B cell (primary cell): ENCODE results near the gene TAX1BP1. TPM values are rescaled to one million over a fixed set of nuclear protein-coding genes. Genes with fewer than 3 reads are reported as not detected.

Source experiments
- ATAC-seq: fragments of 200-7000 bp; cut with Tn5 transposase; one replicate; pipeline ENCODE4 v1.10.0; 2021; ENCODE audit warnings: low read depth, mild to moderate bottlenecking, moderate number of reproducible peaks, moderate library complexity
- CTCF ChIA-PET: fragments of 350-600 bp; sonication (Branson Sonifier 250); formaldehyde crosslinking; loops from one replicate; lab custom pipeline; 2021; ENCODE audit warnings: antibody characterized with exemption, inconsistent platforms; lab: Charles Lee
- POLR2A ChIA-PET: fragments of 350-600 bp; sonication (Branson Sonifier 250); formaldehyde crosslinking; loops from one replicate; lab custom pipeline; 2021; ENCODE audit warnings: antibody characterized with exemption; lab: Charles Lee
- DNase-seq: peaks from one replicate; pipeline ENCODE4 v3.0.0; 2013
- H2AFZ ChIP-seq: 2 replicates; pipeline ENCODE4 v1.6.1; 2012; ENCODE audit warnings: mild to moderate bottlenecking, low read depth, low read length; ENCODE audit not compliant: insufficient read depth, poor library complexity, severe bottlenecking
- H3K27ac ChIP-seq, 2 donors: 1 replicate in 1 of 2; 2 replicates in 1 of 2; pipeline ENCODE4 v1.5.1; 2012 to 2013; ENCODE audit warnings: low read length in 2 of 2, mild to moderate bottlenecking in 2 of 2, moderate library complexity in 1 of 2
- H3K27me3 ChIP-seq, 4 experiments: fragments of 200-600 bp in 1 of 4; sonication (generic) in 1 of 4; replicated peaks in 1 of 4; 1 replicate in 2 of 4; 2 replicates in 2 of 4; pipeline versions ENCODE4 v1.6.1 to v1.7.0; 2013 to 2016; ENCODE audit warnings: low read length in 3 of 4, mild to moderate bottlenecking in 2 of 4, mixed read lengths in 1 of 4, moderate library complexity in 1 of 4; ENCODE audit not compliant: insufficient read depth in 4 of 4, control insufficient read depth in 3 of 4; ENCODE audit errors: control extremely low read depth in 1 of 4
- H3K36me3 ChIP-seq, 2 experiments: replicated peaks in 1 of 2; 1 replicate in 1 of 2; 2 replicates in 1 of 2; pipeline versions ENCODE4 v1.6.1 to v1.7.1; 2013; ENCODE audit warnings: low read length in 1 of 2; ENCODE audit not compliant: insufficient read depth in 2 of 2, control insufficient read depth in 1 of 2; ENCODE audit errors: control extremely low read depth in 1 of 2, extremely low read depth in 1 of 2
- H3K4me1 ChIP-seq, 2 donors: fragments of 200-600 bp in 1 of 2; sonication (generic) in 1 of 2; 1 replicate in 1 of 2; 2 replicates in 1 of 2; pipeline versions ENCODE4 v1.5.1 to v1.6.1; 2013 to 2017; ENCODE audit warnings: low read length in 2 of 2; ENCODE audit not compliant: control insufficient read depth in 2 of 2, insufficient read depth in 2 of 2
- H3K4me2 ChIP-seq: replicated peaks from 2 replicates; pipeline ENCODE3; 2012; ENCODE audit warnings: mild to moderate bottlenecking, low read depth, low read length; ENCODE audit not compliant: poor library complexity, severe bottlenecking
- H3K4me3 ChIP-seq, 5 experiments: fragments of 200-600 bp in 1 of 5; sonication (generic) in 1 of 5; 1 replicate in 3 of 5; 2 replicates in 2 of 5; pipeline versions ENCODE4 v1.5.1 to v1.7.0; 2011 to 2016; ENCODE audit warnings: low read length in 4 of 5, mild to moderate bottlenecking in 4 of 5, low read depth in 2 of 5, control low read depth in 1 of 5, moderate library complexity in 1 of 5; ENCODE audit not compliant: insufficient read depth in 1 of 5; ENCODE audit errors: control extremely low read depth in 1 of 5, extremely low read depth in 1 of 5
- H3K79me2 ChIP-seq: fragments of 200-600 bp; sonication (generic); one replicate; pipeline ENCODE4 v1.6.0; 2016; ENCODE audit warnings: low read length; ENCODE audit not compliant: control insufficient read depth, insufficient read depth
- H3K9ac ChIP-seq: fragments of 200-600 bp; sonication (generic); 2 replicates; pipeline ENCODE4 v1.6.1; 2017; ENCODE audit warnings: mild to moderate bottlenecking, low read length, moderate library complexity
- H3K9me3 ChIP-seq, 3 donors: one replicate each; pipeline versions ENCODE4 v1.6.1 to v1.7.1; 2013; ENCODE audit warnings: low read length in 2 of 3; ENCODE audit not compliant: control insufficient read depth in 2 of 3, insufficient read depth in 1 of 3; ENCODE audit errors: control extremely low read depth in 1 of 3
- H4K20me1 ChIP-seq: 2 replicates; pipeline ENCODE4 v1.6.0; 2012; ENCODE audit warnings: mild to moderate bottlenecking, low read length; ENCODE audit not compliant: insufficient read depth, control insufficient read depth, poor library complexity, severe bottlenecking
- H3K27ac Mint-ChIP-seq: one replicate; pipeline ENCODE4 v1.8.0; 2021; ENCODE audit warnings: mixed read lengths
- H3K27me3 Mint-ChIP-seq: one replicate; pipeline ENCODE4 v1.8.0; 2021; ENCODE audit warnings: mixed read lengths
- H3K4me1 Mint-ChIP-seq: one replicate; pipeline ENCODE4 v1.8.0; 2021; ENCODE audit warnings: mixed read lengths
- H3K4me3 Mint-ChIP-seq: one replicate; pipeline ENCODE4 v1.8.0; 2021; ENCODE audit warnings: mixed read lengths
- H3K9me3 Mint-ChIP-seq: one replicate; pipeline ENCODE4 v1.8.0; 2022; ENCODE audit warnings: mixed read lengths; ENCODE audit not compliant: insufficient read depth
- EZH2 ChIP-seq: IDR thresholded peaks from 2 replicates; pipeline ENCODE4 v1.6.1; 2012; ENCODE audit warnings: borderline replicate concordance, low read depth, mild to moderate bottlenecking, moderate library complexity, low read length; ENCODE audit not compliant: insufficient read depth, poor library complexity, severe bottlenecking
- WGBS: methylation state at CpG from one replicate; pipeline ENCODE4 v1.1.5; 2013; ENCODE audit warnings: missing lambda C conversion rate; ENCODE audit not compliant: insufficient coverage; 5-methylcytosine and 5-hydroxymethylcytosine counted together
- intact Hi-C: fragments of 100-400 bp; cut with micrococcal nuclease; formaldehyde crosslinking; loops from one replicate; pipeline ENCODE4 v1.10.0; 2022
- polyA plus RNA-seq: library from polyadenylated mRNA; depleted of rRNA; stranded (reverse); fragments of >200 nt; gene quantifications from 2 replicates; pipeline ENCODE4 v1.2.3, GENCODE V29; 2012
- total RNA-seq, 2 donors: library from RNA; stranded (reverse); fragments of 120-200 nt in 1 of 2; gene quantifications; 1 replicate in 1 of 2; 2 replicates in 1 of 2; pipeline versions ENCODE4 v1.2.3 to v1.2.4, GENCODE V29; 2013 to 2022
- TF ChIP-seq, protein P1 (sequence below): fragments of 200-600 bp; IDR thresholded peaks from one replicate; pipeline ENCODE4 v1.8.0; 2022; ENCODE audit warnings: antibody characterized with exemption, mild to moderate bottlenecking

Gene TAX1BP1
- total and polyA plus RNA-seq, 2 donors (not counting 1 experiment from before 2014, with no cell fraction given), result 43.1 to 104 TPM

DNA sequence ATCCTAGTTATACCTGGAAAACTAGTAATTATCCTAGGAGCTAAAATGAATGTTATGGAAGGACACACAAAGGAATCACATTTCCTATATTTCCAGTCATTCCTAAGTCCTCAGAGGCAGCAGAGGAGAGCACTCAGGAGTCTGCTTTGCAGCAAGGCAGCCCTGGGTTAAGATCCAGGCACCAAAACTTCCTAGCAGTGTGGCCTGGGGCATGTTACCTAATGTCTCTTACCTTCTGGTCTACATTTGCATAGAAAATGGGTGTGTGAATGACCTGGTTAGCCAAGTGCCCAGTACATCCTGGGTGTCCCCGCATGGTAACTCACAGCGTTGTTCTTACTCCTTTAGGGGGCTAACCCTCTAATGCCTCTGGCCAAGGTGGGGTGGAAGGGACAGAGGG is 135.9 kb downstream of the TAX1BP1 start:
- Mint-ChIP-seq H3K4me1 (peaks cover 4% of the 10 kb centered on the region), H3K27ac (no peak overlapping the region), H3K9me3 (no peaks in the 10 kb centered on the region), H3K27me3 (no peaks in the 10 kb centered on the region), H3K4me3 (no peak overlapping the region)
- no peaks in the 10 kb centered on the region for H3K27me3 ChIP-seq
- H3K4me2 ChIP-seq, result no peak overlapping the region
- ChIA-PET CTCF (no interaction called here), POLR2A (no interaction called here)
- H3K36me3 ChIP-seq, result peaks cover 0 to 17% of the 10 kb centered on the region in 2 experiments
- no peak overlapping the region for H3K27ac ChIP-seq
- ATAC-seq, result no peak
- H3K9me3 ChIP-seq, result no peaks in the 10 kb centered on the region
- DNase-seq, result no peak
- H3K4me3 ChIP-seq, result no peak overlapping the region
- H4K20me1 ChIP-seq, result peaks cover 60% of the 10 kb centered on the region
- H3K9ac ChIP-seq, result no peak overlapping the region
- TF ChIP-seq, protein P1, sequence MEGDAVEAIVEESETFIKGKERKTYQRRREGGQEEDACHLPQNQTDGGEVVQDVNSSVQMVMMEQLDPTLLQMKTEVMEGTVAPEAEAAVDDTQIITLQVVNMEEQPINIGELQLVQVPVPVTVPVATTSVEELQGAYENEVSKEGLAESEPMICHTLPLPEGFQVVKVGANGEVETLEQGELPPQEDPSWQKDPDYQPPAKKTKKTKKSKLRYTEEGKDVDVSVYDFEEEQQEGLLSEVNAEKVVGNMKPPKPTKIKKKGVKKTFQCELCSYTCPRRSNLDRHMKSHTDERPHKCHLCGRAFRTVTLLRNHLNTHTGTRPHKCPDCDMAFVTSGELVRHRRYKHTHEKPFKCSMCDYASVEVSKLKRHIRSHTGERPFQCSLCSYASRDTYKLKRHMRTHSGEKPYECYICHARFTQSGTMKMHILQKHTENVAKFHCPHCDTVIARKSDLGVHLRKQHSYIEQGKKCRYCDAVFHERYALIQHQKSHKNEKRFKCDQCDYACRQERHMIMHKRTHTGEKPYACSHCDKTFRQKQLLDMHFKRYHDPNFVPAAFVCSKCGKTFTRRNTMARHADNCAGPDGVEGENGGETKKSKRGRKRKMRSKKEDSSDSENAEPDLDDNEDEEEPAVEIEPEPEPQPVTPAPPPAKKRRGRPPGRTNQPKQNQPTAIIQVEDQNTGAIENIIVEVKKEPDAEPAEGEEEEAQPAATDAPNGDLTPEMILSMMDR, result no peak
- TF ChIP-seq EZH2, result no peak
- no peak overlapping the region for H2AFZ ChIP-seq
- no peaks in the 10 kb centered on the region for H3K4me1 ChIP-seq
- peaks cover 16% of the 10 kb centered on the region for H3K79me2 ChIP-seq
- WGBS, result 100% methylated on average over 1 of the region's 2 CpGs
- intact Hi-C loops, result no loop called here

DNA sequence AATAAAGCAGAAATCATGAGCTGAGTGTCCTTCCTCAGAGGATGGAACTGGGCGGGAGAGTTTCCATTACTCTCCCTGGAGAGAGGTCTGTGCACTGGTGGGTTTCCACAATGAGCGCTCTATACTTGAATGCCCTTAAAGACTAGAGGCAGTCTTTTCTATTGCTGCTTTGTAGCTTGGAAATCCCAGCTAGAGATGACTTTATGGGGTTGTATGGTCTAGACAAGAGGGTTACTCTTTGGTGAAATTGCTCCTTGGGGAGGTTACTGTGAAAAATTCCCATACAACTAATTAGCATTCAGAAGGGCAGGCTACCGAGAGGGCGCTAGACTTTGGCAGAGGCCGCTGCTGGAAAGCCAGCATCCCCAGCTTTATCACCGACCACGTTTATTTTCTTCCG is 136.8 kb downstream of the TAX1BP1 start:
- no peak overlapping the region for H3K27ac Mint-ChIP-seq
- CTCF ChIA-PET, result interaction anchor here (1.2 kb wide), 1 partner anchor 681 kb away, joined by 3 read pairs; no protein-coding TSS in a partner anchor
- peaks cover 4% of the 10 kb centered on the region for H3K4me1 Mint-ChIP-seq
- Histone ChIP-seq H3K9me3 (no peaks in the 10 kb centered on the region), H3K4me2 (no peak overlapping the region), H3K79me2 (peaks cover 22% of the 10 kb centered on the region), H4K20me1 (peaks cover 51% of the 10 kb centered on the region), H3K4me1 (no peaks in the 10 kb centered on the region), H3K4me3 (no peak overlapping the region), H3K36me3 (peaks cover 0 to 16% of the 10 kb centered on the region in 2 experiments), H2AFZ (no peak overlapping the region), H3K9ac (no peak overlapping the region), H3K27ac (no peak overlapping the region), H3K27me3 (no peaks in the 10 kb centered on the region)
- intact Hi-C loops, result no loop called here
- TF ChIP-seq, protein P1, result no peak
- no peak for TF ChIP-seq EZH2
- DNase-seq, result no peak
- no peak overlapping the region for H3K4me3 Mint-ChIP-seq
- ATAC-seq, result no peak
- 96% methylated on average over 6 of the region's 8 CpGs for WGBS
- H3K9me3 Mint-ChIP-seq, result no peaks in the 10 kb centered on the region
- H3K27me3 Mint-ChIP-seq, result no peaks in the 10 kb centered on the region
- POLR2A ChIA-PET, result no interaction called here

Other genes starting within 250 kb of the TAX1BP1 start
- gene HIBADH, start 77.3 kb upstream of the TAX1BP1 start, total RNA-seq, result 14.1 and 15.0 TPM in 2 replicates
- gene HIBADH, start 77.3 kb upstream of the TAX1BP1 start, polyA plus RNA-seq, result 6.7 and 6.9 TPM in 2 replicates